ENCODE results near the gene SLC4A8.

SLC4A8 gene

DNA sequence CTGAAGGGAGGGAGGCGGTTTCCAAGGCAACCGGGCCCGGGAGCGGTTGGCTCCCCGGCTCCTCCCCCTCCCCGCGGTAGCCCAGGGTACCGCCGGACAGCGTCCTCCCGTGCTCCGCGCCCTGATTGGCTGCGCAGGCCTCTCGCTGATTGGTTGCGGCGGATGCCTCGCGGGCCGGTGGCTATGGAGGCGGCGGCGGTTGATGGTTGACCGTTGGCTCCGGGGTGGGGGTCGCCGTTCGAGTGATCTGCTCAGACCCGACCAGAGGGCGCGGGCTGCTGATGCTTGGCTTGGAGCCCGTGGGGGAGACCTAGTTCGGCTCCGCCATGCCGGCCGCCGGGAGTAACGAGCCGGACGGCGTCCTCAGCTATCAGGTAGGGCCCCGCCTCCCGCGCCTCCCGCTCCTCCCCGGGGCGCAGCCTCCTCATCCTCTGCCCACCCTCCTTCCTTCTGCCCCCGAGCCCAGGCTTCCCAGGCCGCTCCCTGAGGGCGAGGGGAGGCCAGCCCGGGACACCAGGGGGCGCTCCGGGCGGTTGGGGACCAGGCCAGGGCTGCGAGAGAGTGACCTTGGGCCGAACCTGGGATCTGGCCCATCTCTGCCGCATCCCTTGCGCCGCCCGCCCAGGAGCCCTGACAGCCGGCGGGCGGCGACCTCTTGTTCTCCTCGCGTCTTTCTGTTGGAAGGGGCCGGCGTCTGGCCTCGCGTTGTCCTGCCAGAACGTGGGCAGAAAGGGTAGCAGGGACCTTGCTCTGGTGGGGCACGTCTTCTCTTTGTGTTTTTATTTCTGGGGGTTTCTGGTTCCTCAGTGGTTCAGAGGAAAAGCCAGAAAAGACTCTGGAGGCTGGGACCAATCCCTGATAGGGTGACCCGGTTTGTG is at the start of gene SLC4A8:
Gene SLC4A8, plus strand, starts transcription at position 170 of the 878 bp plus-strand sequence. Its CDS starts 157 bp downstream, at position 327.
- no peak within 1 kb of the TSS for H3K27ac Mint-ChIP-seq
- H3K27me3 Mint-ChIP-seq, result no peaks in the 10 kb centered on the region
- H3K36me3 Mint-ChIP-seq, result no peaks in the 10 kb centered on the region
- peak within 1 kb of the TSS; percentile 85 for H3K4me3 Mint-ChIP-seq
- peaks cover 10% of the 10 kb centered on the region for H3K4me1 Mint-ChIP-seq (ENCODE audit: low read depth)
- H3K9me3 Mint-ChIP-seq (ENCODE audit: low read depth), result no peaks in the 10 kb centered on the region

DNA sequence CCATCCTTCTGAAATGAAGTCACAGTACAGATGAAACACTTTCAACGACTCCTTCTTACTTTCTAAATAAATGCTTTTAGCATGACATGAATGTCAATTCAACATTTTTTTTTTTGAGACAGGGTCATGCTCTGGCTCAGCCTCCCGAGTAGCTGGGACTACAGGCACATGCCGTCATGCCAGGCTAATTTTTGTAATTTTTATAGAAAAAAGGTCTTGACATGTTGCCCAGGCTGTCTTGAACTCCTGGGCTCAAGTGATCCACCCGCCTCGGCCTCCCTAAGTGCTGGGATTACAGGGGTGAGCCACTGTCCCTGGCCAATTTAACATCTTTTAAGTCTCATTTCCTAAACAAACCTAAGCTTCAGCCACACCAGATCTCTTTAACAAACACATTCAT is 49.8 kb upstream of the SLC4A8 start:
- Mint-ChIP-seq H3K27me3 (no peaks in the 10 kb centered on the region), H3K27ac (no peak overlapping the region), H3K4me1 (ENCODE audit: low read depth) (peaks cover 40% of the 10 kb centered on the region), H3K9me3 (ENCODE audit: low read depth) (no peaks in the 10 kb centered on the region), H3K36me3 (peaks cover 36% of the 10 kb centered on the region), H3K4me3 (no peak overlapping the region)

DNA sequence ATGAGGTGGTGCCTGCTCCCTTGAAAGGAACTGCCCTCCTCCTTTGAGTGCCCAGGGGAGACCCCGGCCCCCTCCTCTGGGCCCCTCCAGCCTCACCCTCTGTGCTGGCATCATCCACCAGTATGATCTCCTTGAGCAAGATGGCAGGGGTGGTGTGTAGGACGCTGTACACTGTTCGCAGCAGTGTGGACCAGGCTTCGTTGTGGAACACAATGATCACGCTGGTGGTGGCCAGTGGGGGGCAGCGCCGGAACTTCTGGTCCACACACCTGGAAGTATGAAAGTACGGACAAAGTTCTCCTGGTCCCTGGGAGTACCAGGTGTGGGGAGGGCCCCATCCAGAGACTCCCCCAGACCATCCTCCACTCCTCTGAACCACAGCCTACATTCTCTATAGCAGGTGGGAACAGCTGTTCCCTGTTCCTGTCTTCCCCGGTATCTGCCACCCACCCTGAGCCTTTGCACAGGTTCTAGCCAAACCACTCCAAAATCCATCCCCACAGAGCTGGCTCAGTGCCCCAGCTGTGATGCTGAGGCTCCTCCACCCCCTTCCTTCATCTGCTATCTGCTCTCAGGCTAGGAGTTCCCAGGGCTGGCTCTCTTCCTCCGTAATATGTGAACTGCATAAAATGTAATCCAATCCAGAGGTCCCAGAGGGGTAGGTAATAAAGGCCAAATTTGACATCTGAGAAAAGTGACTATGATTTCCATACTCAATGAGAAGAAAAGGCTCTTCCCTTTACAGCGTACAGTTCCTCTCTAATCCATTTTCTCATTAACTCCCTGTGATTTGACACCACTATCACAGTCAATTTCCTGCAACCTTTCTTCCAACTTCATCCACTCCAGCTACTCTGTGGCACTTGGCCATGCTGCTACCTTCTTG is 47.3 kb upstream of the SLC4A8 start:
- Mint-ChIP-seq H3K27ac (no peak overlapping the region), H3K4me3 (no peak overlapping the region), H3K27me3 (no peaks in the 10 kb centered on the region), H3K9me3 (ENCODE audit: low read depth) (no peaks in the 10 kb centered on the region), H3K36me3 (peaks cover 34% of the 10 kb centered on the region), H3K4me1 (ENCODE audit: low read depth) (peaks cover 30% of the 10 kb centered on the region)

DNA sequence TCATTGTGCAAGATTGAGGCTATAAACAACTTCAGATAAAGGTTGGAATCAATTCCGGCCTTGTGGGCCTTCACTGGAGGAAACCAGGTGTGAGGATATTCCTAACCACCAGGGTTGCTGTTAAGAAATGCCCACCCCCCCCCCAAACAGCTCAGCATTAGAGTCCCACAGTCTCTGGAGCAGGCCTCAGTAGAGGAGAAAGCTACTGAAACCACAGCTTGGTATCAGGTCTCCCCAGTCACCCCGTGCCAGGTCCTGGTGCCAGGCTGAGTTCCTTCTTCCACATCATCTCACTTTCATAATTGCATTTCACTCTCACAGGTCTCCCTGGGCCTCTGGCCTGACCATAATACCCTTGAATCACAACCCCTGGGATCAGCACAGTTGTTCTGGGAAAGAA is 45.9 kb upstream of the SLC4A8 start:
- H3K27ac Mint-ChIP-seq, result no peak overlapping the region
- no peaks in the 10 kb centered on the region for H3K9me3 Mint-ChIP-seq (ENCODE audit: low read depth)
- no peaks in the 10 kb centered on the region for H3K27me3 Mint-ChIP-seq
- H3K4me1 Mint-ChIP-seq (ENCODE audit: low read depth), result peaks cover 38% of the 10 kb centered on the region
- H3K4me3 Mint-ChIP-seq, result no peak overlapping the region
- H3K36me3 Mint-ChIP-seq, result peaks cover 29% of the 10 kb centered on the region

DNA sequence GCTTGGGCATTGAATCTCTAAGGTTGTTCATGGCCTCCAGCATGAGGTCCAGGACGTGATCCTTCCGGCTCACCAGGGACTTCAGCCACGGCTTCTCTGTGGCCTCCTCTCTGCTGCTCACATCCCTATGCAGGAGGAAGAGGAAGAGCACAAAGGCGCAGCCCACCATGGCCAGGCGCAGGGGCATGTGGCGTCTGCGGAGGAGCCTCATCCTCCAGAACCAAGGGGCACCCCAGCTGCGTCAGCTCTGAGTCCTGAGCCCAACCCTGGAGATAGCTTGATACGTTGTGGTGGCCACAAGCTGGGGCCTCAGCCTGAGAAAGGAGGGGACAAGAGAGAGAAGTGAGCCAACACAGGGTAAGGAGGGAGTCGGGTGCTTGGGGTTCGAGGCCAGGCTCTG is 45.1 kb upstream of the SLC4A8 start:
- Mint-ChIP-seq H3K4me3 (no peak overlapping the region), H3K36me3 (peaks cover 29% of the 10 kb centered on the region), H3K4me1 (ENCODE audit: low read depth) (peaks cover 45% of the 10 kb centered on the region), H3K9me3 (ENCODE audit: low read depth) (no peaks in the 10 kb centered on the region), H3K27ac (no peak overlapping the region), H3K27me3 (no peaks in the 10 kb centered on the region)

DNA sequence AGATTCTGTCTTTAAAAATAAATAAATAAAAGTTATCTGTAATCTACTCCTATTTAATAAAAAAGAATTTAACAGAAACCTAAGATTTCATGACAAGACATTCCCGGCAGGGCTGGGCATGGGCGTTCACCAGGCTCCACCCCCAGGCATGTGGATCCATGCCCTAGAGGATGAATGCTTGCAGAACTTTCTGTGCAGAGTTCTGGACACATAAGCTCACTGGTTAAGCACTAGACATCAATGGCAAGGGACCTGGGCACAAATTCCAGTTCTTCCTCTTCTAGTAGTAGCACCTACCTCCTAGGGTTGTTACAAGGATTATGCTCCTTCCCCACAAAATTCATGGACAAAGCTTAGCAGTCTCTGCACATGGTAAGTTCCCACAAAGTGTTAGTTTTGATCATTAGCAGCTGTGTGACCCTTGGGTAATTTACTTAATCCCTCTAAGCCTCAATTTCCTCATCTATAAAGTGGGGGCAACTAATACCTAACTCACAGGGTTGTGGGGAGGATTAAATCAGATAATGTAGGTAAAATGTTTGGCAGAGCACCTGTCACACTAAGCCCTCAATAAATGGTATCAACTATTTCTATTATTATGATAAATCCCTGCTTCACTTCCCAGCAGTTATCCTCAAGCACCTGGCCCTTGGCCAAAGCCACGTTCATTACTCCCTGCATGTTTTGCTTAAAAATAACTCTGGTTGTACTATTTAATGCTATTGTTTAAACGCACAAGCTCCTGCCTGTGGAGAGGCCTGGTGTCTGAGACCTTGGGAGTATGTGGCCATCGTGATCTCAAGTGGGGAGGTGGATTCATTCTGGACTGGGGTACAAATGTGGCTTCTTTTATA is 43.2 kb upstream of the SLC4A8 start:
- Mint-ChIP-seq H3K4me3 (no peak overlapping the region), H3K27me3 (no peaks in the 10 kb centered on the region), H3K9me3 (ENCODE audit: low read depth) (no peaks in the 10 kb centered on the region), H3K4me1 (ENCODE audit: low read depth) (peaks cover 48% of the 10 kb centered on the region), H3K36me3 (peaks cover 26% of the 10 kb centered on the region), H3K27ac (no peak overlapping the region)

DNA sequence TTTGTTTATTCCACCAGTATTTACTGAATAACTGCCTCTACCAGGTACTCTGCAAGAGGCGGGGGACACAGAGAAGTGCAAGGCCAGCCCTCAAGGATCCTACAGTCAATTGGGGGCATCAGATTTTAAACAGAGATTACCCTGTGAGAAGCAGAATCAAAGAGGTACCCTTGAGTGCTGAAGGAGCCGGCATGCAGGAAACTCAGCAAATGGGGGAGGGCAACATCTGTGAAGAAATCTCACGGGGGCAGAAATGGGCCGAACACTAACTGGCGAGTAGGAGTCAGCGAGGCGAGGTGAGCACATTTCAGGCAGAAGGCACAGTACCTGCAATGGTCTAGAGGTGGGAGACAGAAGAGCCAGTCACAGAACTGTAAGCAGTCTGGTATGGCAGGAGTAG is 42.5 kb upstream of the SLC4A8 start:
- H3K27ac Mint-ChIP-seq, result peak overlapping the region; percentile 46
- peaks cover 52% of the 10 kb centered on the region for H3K4me1 Mint-ChIP-seq (ENCODE audit: low read depth)
- H3K36me3 Mint-ChIP-seq, result peaks cover 26% of the 10 kb centered on the region
- no peak overlapping the region for H3K4me3 Mint-ChIP-seq
- H3K27me3 Mint-ChIP-seq, result no peaks in the 10 kb centered on the region
- no peaks in the 10 kb centered on the region for H3K9me3 Mint-ChIP-seq (ENCODE audit: low read depth)

DNA sequence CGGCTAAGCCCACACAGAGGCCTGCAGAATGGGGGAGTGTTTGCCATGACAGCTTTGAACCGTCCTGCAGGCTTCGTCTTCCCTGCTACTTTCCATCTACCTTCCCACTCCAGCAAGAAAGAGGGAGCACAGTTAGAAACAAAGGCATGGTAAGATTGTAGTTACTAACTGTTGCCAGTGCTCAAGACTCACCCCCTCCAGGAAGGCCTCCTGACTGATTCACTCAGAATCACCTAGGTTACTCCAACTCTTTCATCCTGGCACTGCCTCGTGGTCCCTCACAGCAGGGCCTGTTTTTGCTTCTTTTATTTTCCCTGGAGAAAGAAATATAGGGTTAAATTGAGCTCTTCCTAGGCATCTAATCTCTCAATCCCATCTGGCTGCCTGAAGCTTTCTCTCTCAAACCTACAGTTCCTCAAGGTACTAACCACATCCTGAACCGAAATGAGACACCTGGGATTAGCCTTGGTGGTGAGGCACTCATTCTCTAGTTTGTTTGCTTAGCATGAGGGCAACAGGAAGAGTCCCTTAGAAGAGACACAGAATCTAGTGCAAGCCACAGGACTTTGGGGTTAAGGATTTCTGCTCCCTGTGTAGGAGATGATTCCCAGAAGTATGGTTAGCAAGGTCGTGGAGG is 41.2 kb upstream of the SLC4A8 start:
- Mint-ChIP-seq H3K4me3 (peak overlapping the region; percentile 17), H3K9me3 (ENCODE audit: low read depth) (no peaks in the 10 kb centered on the region), H3K4me1 (ENCODE audit: low read depth) (peaks cover 53% of the 10 kb centered on the region), H3K27me3 (no peaks in the 10 kb centered on the region), H3K36me3 (peaks cover 21% of the 10 kb centered on the region), H3K27ac (peak overlapping the region; percentile 41)

DNA sequence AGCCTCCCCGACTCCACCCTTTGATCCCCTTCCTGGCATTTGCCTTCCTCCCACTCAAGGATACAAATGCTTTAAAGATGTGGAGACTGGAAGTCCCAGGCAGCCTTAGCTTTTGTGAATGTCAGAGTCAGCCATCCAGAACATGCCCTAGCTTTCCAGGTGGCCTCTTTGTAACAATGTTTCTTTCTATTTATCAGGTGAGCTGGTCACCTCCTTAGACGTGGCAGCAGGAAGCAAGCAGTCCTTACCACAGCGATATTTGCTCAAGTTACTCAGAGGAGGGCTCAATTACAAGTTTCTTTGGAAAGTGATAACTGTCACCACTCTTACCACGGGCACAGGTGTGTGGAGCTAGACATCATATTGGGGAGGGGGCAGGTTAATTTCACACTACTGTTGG is 38.3 kb upstream of the SLC4A8 start:
- H3K9me3 Mint-ChIP-seq (ENCODE audit: low read depth), result no peaks in the 10 kb centered on the region
- H3K36me3 Mint-ChIP-seq, result peaks cover 14% of the 10 kb centered on the region
- H3K27me3 Mint-ChIP-seq, result no peaks in the 10 kb centered on the region
- no peak overlapping the region for H3K27ac Mint-ChIP-seq
- H3K4me3 Mint-ChIP-seq, result no peak overlapping the region
- peaks cover 74% of the 10 kb centered on the region for H3K4me1 Mint-ChIP-seq (ENCODE audit: low read depth)

DNA sequence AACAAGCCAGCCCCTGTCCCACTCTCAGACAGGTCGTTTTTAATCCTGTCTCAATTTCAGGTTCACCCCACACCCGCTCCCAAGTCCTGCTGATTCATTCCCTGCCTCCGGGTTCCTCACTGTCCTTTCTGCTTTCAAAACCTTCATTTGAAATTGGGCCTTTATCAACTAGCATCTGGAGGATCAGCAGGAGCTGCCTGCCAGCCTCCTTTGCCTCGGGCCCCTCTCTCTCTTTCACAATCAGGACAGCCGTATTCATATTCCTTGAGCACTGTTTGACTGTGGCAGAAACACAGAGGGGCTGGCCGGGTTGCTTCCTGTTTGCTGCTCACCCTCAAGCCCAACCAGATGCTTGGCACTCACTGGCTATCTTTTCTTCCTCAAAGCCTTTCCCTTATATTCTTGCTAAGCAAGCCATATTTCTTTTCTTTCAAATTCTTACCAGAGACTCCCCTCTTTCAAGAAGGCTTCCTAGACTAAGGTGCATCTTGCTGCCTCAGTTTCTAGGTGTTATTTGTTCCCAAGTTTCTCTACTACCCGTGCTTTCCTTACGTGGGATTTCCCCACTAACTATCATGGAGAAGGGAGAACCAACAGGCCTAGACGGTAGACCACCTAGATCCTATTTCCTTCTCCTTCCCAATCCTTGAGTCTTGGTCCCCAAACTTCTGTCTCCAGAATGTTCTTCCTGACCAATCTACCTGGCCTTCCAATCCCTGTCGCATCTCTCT is 36.4 kb upstream of the SLC4A8 start:
- no peaks in the 10 kb centered on the region for H3K27me3 Mint-ChIP-seq
- no peak overlapping the region for H3K27ac Mint-ChIP-seq
- H3K4me1 Mint-ChIP-seq (ENCODE audit: low read depth), result peaks cover 65% of the 10 kb centered on the region
- H3K9me3 Mint-ChIP-seq (ENCODE audit: low read depth), result no peaks in the 10 kb centered on the region
- no peak overlapping the region for H3K4me3 Mint-ChIP-seq
- H3K36me3 Mint-ChIP-seq, result peaks cover 5% of the 10 kb centered on the region

DNA sequence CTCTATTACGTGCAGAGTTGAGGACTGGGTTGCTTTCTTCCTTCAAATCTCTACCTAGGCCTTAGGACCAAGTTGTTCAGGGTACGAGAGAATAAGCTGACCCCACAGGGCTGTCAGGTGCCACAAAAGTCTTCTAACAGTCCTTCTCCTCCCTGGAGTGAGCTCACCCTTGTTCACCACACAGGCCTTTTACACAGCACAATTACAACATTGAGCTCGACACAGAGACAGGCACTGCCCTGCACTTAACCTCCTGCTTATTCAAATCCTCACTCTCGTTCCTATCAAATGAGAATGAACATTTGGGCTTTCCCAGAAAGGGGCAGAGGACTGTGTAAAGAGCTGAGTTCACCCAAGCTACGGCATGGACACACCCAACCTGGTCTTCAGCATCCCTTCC is 35.8 kb upstream of the SLC4A8 start:
- Mint-ChIP-seq H3K4me1 (ENCODE audit: low read depth) (peaks cover 65% of the 10 kb centered on the region), H3K4me3 (no peak overlapping the region)

DNA sequence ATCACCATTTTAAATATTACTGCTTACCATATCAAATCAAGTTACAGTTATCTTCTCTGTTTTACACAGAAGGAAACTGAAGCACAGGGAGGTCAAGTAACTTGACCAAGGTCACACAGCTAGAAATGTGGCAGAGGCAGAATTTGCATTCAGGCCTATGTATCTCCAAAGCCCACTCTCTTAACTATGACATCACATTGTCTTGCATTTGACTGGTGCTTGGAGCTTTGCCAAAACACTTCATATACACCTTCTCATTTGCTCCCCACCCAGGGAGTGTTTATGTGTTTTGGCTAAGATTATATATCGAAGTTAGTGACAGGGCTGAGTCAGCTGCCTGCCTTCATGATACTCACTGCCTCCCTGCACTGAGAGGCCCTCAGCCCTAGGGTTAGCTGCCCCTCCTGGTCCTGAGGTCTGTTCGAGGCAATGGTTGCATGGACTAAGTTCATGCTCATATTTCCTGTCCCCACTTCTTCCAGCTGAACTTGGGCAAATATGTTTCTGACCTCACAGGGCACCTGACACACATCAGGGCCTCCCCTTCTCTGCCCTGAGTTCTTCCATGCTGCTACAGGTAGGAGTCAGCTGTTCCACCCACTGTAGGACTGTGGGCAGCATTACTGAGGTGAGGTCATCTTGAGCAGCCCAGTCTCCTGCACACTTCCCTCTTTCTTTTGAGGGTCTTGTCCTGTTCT is 35.2 kb upstream of the SLC4A8 start:
- Mint-ChIP-seq H3K4me1 (ENCODE audit: low read depth) (peaks cover 65% of the 10 kb centered on the region), H3K27me3 (no peaks in the 10 kb centered on the region), H3K36me3 (peaks cover 5% of the 10 kb centered on the region), H3K9me3 (ENCODE audit: low read depth) (no peaks in the 10 kb centered on the region), H3K4me3 (peak overlapping the region; percentile 39), H3K27ac (no peak overlapping the region)

More for the DNA sequence above, 35.8 kb upstream of the SLC4A8 start:
- no peaks in the 10 kb centered on the region for H3K9me3 Mint-ChIP-seq (ENCODE audit: low read depth)
- H3K27ac Mint-ChIP-seq, result no peak overlapping the region
- peaks cover 5% of the 10 kb centered on the region for H3K36me3 Mint-ChIP-seq
- no peaks in the 10 kb centered on the region for H3K27me3 Mint-ChIP-seq

DNA sequence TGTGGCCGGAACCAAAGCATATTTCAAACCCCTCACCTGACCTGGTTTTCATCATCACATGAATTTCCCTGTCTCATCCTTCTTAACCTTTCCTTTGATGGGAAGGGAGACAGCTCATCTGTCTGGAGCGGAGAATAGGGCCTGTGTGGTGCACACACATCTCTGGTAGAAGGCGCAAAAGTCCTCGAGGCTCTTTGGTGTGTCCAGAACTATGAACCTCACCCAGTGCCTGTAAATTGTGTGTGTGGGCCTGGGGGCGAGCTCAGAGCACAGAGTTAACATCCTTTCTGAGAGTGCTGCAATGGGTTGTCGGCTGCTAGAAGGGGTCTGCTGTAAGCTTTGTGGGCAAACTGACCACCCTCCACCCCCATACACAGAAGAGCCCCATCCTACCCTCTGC is 34.2 kb upstream of the SLC4A8 start:
- Mint-ChIP-seq H3K4me1 (ENCODE audit: low read depth) (peaks cover 74% of the 10 kb centered on the region), H3K27me3 (no peaks in the 10 kb centered on the region), H3K4me3 (peak overlapping the region; percentile 93), H3K27ac (peak overlapping the region; percentile 87), H3K9me3 (ENCODE audit: low read depth) (no peaks in the 10 kb centered on the region), H3K36me3 (peaks cover 4% of the 10 kb centered on the region)

All from activated naive CD8-positive, alpha-beta T cell (primary cell).